OCI-LY3 (cell line): ENCODE measurements around the gene WSB2.

Experiments
- H2AFZ ChIP-seq: fragments of 200-600, 300-600 bp; shearing (Covaris generic); 2 replicates; pipeline ENCODE4 v1.6.0; 2014; ENCODE audit warnings: antibody characterized with exemption, low read depth, low read length
- H3K27ac ChIP-seq: fragments of 200-600, 300-600 bp; sonication (generic); 2 replicates; pipeline ENCODE4 v1.5.1; 2014; ENCODE audit warnings: mild to moderate bottlenecking, low read length, moderate library complexity, mixed read lengths
- H3K27me3 ChIP-seq: fragments of 200-600, 300-600 bp; sonication (generic); 2 replicates; pipeline ENCODE4 v1.6.1; 2014; ENCODE audit warnings: low read depth, low read length, mixed read lengths
- H3K36me3 ChIP-seq: fragments of 200-600, 300-600 bp; sonication (generic); replicated peaks from 2 replicates; pipeline ENCODE3; 2014; ENCODE audit warnings: low read depth, low read length, mixed read lengths
- H3K4me1 ChIP-seq: fragments of 300-600, 200-600 bp; sonication (generic); 2 replicates; pipeline ENCODE4 v1.6.1; 2014; ENCODE audit warnings: low read length, mixed read lengths
- H3K4me2 ChIP-seq: fragments of 200-600, 300-600 bp; sonication (generic); 2 replicates; pipeline ENCODE4 v1.6.1; 2014; ENCODE audit warnings: low read length, mixed read lengths
- H3K4me3 ChIP-seq: fragments of 300-600, 200-600 bp; sonication (generic); 2 replicates; pipeline ENCODE4 v1.5.1; 2014; ENCODE audit warnings: antibody characterized with exemption, mild to moderate bottlenecking, low read length, moderate library complexity
- H3K79me2 ChIP-seq: fragments of 300-600, 200-600 bp; shearing (Covaris generic); 2 replicates; pipeline ENCODE4 v1.6.1; 2014; ENCODE audit warnings: mild to moderate bottlenecking, low read length, mixed read lengths
- H3K9ac ChIP-seq: fragments of 300-600, 200-600 bp; shearing (Covaris generic); 2 replicates; pipeline ENCODE4 v1.6.0; 2014; ENCODE audit warnings: mild to moderate bottlenecking, low read length, moderate library complexity
- H3K9me3 ChIP-seq: fragments of 200-600, 300-600 bp; shearing (Covaris generic); 2 replicates; pipeline ENCODE4 v1.6.1; 2014; ENCODE audit warnings: low read length, mixed read lengths; ENCODE audit not compliant: insufficient read depth
- H4K20me1 ChIP-seq: fragments of 200-600, 300-600 bp; sonication (generic); 2 replicates; pipeline ENCODE4 v1.6.1; 2016; ENCODE audit warnings: low read length, mixed read lengths; ENCODE audit not compliant: insufficient read depth
- CTCF ChIP-seq: fragments of 200-600, 300-600 bp; sonication (generic); IDR thresholded peaks from 2 replicates; pipeline ENCODE4 v1.5.1; 2014; ENCODE audit warnings: antibody characterized with exemption, low read length, low read depth
- EZH2phosphoT487 ChIP-seq: fragments of 200-600 bp; shearing (Covaris generic); IDR thresholded peaks from 2 replicates; pipeline ENCODE4 v1.6.1; 2018; ENCODE audit warnings: antibody characterized with exemption, mixed run types, low read depth

The WSB2 gene

DNA sequence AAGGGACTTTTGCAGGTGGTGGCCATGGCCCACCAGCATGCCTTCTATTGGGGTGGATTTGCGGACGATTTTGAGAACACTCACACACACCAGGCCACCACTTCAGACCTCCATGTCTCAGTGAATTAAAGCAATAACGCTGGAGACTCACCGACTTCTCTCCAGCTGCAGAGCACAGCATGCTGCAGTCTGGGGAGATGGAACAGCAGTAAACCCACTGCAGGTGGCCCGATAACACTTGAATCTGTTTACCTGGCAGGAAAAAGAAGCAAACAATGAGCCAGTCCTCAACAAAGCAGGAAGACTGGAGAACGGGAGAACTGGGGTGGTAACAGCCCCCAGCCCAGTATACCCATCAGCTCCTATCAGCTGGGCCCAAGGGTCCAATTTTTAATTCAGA lies 22.8 kb downstream of the WSB2 start:
- no peak for TF ChIP-seq EZH2phosphoT487
- no peak for TF ChIP-seq CTCF
- Histone ChIP-seq H3K4me2 (no peak overlapping the region), H3K9ac (no peak overlapping the region), H3K4me3 (no peak overlapping the region), H3K27ac (no peak overlapping the region), H3K4me1 (peaks cover 23% of the 10 kb centered on the region), H3K36me3 (peaks cover 57% of the 10 kb centered on the region), H4K20me1 (peaks cover 8% of the 10 kb centered on the region), H3K79me2 (no peaks in the 10 kb centered on the region), H2AFZ (no peak overlapping the region), H3K9me3 (no peaks in the 10 kb centered on the region), H3K27me3 (no peaks in the 10 kb centered on the region)

DNA sequence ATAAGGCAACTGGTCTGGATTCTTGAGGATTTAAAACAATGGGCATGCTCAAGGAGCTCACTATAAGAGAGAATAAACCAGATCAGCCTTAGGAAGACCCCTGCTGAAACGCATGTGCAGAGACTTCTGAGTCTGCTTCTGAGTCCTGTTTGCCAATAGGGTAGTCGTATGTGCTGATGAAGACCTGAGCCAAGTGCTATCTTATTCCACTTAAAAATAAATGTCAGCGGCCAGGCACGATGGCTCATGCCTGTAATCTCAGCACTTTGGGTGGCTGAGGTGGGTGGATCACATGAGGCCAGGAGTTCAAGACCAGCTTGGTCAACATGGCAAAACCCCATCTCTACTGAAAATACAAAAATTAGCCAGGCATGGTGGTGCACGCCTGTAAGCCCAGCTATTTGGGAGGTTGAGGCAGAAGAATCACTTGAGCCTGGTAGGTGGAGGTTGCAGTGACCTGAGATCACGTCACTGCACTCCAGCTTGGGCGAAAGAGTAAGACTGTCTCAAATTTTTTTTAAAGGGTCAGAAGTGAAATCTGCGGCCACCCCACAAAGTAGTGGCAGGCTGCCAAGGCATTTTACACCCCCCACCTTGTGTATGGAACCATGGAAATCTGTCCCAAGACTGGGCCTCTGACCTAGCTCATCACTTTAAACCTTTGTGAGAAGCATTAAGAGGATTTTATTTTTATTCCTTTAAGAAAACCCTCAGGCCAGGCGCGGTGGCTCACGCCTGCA lies 24.1 kb downstream of the WSB2 start:
- Histone ChIP-seq H3K36me3 (peaks cover 57% of the 10 kb centered on the region), H3K4me1 (peaks cover 23% of the 10 kb centered on the region), H2AFZ (no peak overlapping the region), H3K9me3 (no peaks in the 10 kb centered on the region), H3K4me3 (no peak overlapping the region), H3K4me2 (no peak overlapping the region), H3K79me2 (no peaks in the 10 kb centered on the region), H4K20me1 (peaks cover 8% of the 10 kb centered on the region), H3K27me3 (no peaks in the 10 kb centered on the region), H3K27ac (no peak overlapping the region), H3K9ac (no peak overlapping the region)
- TF ChIP-seq EZH2phosphoT487: no peak
- TF ChIP-seq CTCF: no peak

DNA sequence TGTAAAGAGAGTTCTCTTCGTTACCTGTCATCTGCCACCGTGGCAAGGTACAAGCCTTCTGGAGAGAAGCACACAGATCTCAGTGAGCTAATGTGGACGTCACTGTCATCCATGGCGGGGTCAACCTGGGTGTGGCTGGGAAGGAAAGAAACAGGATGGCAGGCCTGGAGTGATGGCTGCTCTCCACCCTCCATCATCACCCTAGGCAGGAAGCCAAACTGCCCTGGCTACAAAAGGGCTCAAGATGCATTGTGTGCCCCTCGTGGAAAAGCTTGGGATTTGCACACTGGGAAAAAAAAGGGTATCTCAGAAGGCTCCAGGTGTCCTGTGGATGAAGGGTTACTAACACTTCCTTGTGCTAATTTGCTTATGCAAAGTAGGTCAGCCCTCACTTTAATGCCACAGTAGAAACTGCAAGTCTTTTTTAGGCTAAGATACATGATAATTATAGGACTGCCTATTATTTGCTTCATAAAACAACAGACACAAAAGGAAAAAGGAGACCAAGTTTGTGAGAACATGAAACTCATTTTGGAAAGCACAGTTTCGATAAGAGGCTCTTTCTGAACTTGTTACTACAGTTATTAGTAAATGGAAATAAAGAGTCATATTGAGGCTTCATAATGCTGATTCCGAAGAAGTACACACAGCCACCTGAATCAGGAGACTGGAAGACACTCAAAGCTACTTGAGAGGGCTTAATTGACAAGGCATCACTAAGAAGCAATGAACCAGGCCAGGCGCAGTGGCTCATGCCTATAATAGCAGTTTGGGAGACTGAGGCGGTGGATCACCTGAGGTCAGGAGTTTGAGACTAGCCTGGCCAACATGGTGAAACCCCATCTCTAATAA lies 25.6 kb downstream of the WSB2 start:
- no peaks in the 10 kb centered on the region for H3K27me3 ChIP-seq
- peak overlapping the region; percentile 33; the same call in 1 of the 2 replicates for H3K4me3 ChIP-seq
- peaks cover 64% of the 10 kb centered on the region for H3K36me3 ChIP-seq
- peak overlapping the region; percentile 14; the same call in 1 of the 2 replicates for H3K9ac ChIP-seq
- H3K9me3 ChIP-seq: no peaks in the 10 kb centered on the region
- no peaks in the 10 kb centered on the region for H3K79me2 ChIP-seq
- H2AFZ ChIP-seq: no peak overlapping the region
- peaks cover 8% of the 10 kb centered on the region for H4K20me1 ChIP-seq
- H3K4me2 ChIP-seq: peak overlapping the region; percentile 52
- H3K4me1 ChIP-seq: peaks cover 23% of the 10 kb centered on the region
- peak overlapping the region; percentile 83 for H3K27ac ChIP-seq
- TF ChIP-seq CTCF (no peak; the same call in 1 of the 2 replicates), EZH2phosphoT487 (no peak)
